GM19452 (cell line): ENCODE measurements around the gene ZNF438.

Source experiments
- ATAC-seq: cut with Tn5 transposase; IDR thresholded peaks from one replicate; pipeline ENCODE4 v1.9.1; 2021; ENCODE audit not compliant: unreplicated experiment

Gene ZNF438

DNA sequence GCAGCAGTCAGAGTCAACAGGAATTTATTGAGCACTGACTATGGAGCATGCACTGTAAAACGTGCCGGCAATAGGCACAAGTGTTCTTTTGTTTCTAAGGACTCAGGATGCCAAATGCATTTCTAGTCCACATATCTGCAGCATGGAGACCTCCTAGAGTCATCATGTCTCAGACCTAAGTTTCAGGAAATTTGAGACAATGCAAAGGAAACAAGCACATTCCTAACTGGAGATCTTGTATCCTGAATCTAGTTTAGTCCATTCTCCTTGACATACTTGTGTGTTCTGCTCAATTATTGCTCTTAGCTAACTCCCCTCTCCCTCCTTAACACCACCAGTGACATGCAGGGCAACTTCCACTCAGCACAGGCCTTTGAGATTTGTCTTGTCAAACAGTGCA lies 173.2 kb downstream of the ZNF438 start:
- ATAC-seq: no peak

DNA sequence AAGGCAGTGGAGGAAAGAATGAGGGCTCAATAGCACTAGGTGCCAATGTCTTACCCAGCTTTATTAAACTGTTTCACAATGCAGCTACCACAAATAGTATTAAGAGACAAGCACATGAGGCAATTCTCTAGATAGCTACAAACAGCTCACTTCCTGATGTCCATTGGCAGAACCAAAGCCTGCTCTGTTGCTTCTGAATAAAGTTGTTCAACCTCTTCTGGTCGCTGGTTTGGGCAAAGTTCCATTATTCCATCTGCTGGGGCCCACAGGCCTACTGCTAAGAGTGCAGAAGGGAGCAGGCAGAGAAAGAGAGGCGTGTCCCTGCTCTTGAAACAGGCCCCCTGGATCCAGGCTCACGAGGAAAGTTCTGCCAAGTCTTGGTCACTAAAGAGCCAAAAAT lies 173.9 kb downstream of the ZNF438 start:
- no peak for ATAC-seq

DNA sequence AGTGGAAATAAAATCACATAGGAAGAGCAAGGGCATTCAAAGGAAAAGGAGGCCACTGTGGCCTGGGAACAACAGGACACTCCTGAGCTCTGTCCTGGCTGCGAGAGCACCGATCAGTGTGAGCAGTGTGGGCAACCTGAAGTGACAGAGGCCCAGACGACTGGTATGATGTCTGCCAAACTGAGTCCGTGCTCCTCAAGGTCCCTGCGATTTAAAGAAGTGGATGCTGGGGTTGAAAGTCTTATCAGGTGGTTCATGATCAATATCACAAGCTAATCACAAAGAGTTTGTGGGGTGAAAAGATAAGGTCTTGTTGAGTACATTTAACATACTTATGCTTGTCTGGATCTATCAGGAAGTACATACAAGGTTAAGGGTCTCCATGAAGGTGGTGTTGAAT lies 176.5 kb downstream of the ZNF438 start:
- ATAC-seq: no peak

DNA sequence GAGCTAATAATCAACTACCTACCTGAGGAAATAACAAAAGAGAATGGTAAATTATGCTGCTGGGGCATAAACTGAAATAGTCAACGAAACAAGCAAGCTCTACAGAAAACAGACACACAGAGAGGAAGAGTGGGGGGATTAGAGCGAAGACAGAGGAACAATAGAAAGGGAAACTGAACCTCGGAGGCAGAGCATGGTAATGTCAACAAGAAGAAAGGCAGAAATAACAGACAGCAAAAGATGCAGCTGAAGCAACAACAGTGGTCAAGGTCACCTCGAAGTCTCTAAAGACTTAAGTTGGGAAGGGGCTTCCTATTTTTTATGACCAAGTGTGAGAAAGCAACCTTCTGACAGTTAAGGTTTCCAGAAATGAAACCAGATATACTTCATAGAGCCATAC lies 177.0 kb downstream of the ZNF438 start:
- ATAC-seq: no peak

DNA sequence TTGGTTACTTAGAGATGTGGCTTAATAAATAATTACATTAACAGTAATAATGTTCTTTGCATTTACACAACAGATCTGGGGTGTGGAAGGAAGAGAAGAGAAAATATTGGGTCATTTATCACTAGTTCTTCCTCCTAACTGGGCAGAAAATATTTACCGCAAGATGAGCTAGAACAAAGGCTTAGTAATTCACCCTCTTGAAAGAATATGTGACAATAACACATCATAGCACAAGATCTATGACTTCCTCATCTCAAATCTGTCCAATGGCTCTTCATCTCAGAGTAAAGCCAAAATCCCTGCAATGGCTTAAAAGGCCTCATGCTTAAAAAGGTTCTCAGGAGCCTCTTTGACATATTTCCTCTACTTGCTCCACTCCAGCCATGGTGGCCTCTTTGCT lies 178.6 kb downstream of the ZNF438 start:
- ATAC-seq: no peak

DNA sequence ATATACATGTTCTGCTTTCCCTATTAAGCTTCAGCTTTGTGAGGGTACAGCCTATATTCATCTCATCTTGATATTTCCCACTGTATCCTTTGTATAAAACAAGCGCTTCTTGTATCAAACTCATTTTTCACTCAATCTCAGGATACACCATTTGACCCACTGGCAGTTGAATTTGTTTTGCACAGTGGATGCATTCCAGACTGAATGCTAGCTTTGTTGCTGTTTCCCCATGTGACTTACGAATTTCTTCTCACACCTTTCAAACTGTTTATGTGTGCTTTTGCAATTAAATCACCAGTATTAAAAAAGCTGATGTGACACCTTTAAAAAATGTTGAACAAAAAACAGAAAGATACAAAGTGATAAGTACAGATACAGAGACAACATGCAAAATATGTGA lies 180.9 kb downstream of the ZNF438 start:
- ATAC-seq: no peak

DNA sequence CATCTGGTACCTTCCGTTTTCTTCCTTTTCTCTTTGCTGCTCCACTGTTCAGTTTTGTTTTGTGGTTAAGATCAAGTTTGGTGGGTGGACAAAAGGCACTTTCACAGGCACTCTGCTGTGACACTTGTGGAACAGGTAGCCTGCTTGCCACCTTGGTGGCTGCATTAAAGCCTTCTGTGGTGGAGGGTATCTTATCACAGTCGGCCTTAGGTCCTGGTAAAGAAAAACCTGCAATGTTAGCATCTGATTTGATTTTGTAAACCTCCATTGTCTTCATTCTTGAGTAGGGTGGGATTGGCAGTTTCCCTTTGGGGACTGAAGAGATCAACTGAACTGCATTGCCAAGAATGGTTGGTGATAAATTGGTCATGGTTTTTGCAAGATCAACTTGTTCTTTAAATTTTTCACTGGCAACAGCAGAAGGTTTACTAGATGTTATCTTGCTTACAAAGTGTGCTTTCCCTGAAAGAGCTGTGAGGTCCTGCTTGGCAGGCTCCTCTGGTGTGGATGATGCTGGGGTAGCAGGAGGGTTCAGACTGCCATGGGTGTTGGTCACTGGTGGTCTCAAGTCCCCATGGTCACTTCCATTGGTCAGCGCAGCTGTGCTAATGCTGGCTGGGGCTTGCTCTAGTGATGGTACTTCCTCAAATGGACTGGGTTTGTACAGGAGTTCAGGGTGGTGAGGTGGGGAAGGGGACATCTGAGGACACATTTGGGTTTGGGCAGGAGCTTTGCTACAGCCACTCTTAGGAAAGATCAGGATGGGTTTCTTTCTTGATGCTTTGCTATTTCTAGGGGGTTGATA lies 182.2 kb downstream of the ZNF438 start:
- ATAC-seq: no peak

DNA sequence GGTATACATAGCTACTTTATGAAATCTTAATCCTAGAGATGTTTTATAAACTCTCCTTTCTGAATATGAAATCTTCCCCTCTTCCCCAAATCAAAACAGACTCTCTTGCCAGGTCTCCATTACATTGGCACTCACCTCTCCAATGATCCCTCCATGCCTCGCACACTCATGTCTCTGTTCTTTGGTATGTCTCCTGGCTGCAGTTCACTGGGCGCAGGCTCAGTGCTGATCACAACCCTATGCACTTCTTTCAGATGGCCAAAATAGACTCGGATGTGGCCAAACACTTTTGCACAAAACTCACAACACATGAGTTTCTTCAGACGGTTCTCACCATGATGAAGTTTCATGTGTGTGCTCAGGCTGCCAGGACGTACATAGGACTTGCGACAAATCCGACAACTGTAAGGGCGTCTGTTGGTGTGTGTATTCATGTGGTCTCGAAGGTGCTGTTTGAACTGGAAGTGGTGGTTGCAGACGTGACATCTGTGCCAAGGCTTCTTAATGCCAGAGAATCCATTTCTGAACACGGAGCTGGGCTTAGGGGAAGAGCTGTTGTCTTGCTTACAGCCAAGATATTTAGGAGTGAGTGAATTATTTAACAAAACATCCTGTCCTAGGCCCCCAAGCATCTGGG lies 183.2 kb downstream of the ZNF438 start:
- no peak for ATAC-seq

DNA sequence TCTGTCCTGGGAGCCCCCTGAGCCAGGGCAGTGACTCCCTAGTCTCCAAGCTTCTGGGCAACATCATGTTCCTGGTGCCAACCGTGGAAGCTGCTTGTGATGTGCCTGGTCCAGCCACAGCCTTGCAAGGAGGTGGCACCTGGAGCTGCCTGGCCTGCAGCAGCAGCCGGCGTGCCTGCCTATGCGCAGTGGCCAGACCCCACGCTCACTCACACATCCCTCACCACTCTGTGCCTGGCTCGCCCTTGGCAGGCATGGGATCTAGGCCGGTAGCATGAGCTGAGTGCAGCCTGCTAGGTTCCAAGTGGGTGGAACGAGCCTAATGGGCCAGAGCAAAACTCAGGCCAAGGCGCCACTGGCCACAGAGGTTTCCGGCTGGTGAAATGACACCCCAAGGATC lies 184.0 kb downstream of the ZNF438 start:
- ATAC-seq: no peak

DNA sequence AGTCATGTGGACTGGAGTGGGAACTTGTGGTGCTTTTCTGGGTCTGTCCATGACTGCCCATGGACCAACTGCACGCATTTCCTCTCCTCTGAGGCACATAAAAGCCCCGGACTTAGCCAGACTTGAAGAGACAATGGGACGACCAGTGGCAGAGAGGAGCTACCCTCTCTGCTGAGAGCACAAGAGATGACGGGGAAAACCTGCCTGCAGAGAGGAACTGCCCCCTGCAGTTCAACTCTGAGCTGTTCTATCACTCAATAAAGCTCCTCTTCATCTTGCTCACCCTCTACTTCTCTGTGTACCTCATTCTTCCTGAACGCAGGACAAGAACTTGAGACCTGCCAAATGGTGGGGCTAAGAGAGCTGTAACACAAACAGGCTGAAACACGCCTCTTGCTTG lies 184.5 kb downstream of the ZNF438 start:
- ATAC-seq: no peak

DNA sequence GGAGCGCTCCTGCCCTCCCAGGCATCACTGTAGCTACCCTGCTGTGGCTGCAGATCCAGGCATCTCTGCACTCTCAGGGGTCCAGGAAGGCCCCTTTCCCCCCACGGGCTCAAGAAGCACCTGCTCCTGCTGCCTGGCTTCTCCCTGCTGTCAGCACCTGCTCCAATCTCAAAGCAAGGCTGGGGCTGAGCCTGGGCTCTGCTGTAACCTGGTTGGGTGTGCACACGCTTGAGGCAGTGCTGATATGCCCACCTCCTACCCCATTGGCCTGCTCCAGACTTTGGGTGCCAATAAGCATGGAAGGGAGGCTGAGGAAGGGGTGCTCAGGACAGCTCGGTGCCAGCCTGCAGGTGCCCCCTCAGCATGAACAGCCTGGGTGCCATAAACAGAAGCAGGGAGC lies 185.0 kb downstream of the ZNF438 start:
- ATAC-seq: no peak

DNA sequence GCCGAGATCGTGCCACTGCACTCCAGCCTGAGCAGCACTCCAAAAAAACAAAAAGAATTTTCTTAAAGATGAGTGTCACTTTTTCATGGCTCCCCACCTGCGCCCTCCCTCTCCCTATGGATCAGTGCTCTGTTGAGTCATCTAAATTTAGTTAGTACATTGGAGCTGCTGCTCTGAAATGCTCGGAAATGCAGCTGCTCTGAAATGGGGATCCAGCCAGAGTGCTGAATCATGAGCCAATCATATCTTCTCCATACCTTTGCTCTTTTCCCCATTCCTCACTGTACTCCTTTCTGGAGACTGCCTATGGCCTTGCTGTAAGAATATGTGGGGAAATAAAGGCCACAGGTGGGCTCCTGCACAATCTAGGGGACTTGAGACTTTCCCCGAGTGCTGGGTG lies 188.8 kb downstream of the ZNF438 start:
- ATAC-seq: no peak

DNA sequence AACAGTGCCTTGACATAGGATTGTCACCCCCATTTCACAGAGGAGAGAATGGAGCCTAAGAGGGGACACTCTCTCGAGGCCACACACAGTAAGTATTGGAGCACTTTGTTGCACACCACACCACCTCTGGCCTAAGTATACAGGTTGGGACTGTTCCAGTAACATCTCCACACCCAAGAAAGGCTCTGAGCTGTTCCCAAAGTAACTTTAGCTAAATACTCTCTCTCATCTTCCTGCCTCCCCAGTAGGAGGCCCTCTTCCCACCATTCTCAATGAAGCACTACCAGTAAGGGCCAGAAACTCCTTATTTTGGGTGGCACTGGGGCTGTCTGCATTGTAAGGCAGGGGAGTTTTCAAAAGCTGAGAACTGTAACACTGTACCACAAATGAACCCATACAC lies 189.5 kb downstream of the ZNF438 start:
- ATAC-seq: no peak

DNA sequence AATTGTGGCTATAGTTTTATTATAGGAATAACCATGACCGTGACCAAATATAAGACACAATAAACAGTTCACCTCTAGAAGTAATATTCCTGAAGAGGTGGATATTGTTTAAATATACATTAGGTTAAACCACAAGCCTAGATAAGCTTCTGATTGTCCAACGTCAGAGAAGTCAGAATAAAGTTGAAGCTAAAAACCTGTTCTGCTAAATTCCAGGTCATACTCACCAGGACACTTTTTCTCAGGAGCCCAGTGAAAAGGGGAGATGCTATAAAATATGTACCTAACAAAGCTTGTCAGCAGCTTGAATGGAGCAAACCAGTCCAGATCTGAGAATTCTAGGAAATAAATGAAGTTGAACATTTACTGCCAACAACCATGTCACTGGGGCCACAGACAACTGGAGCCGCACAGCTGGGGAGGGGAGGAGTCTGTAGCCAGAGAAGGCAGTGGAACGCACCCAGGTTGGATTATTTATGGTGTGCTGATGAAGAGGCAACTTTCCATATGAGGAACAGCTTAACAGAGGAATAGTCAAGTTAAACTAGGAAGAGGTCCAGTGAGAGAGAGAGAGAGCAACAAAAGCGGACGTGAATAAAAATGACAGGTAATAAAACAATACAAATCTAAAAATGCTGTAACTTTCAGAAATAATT lies 191.1 kb downstream of the ZNF438 start:
- ATAC-seq: no peak

DNA sequence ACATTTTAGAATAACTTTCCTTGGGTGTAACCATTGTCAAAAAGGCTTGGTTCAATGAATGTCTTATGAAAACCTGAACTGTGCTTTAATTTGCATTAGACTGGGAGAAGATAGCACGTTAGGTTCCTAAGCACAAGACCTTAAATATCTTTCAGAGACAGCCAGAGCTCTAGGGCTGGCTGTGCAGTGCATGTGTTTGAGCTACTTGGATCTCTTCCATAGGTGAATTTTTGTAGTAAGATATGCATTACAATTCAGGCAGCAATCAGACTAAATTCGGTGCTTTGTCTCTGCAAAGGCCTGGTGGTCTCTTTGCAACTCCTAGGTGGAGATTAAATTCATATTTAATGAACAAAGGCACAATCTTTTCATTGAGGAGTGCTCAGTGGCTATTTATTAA lies 192.0 kb downstream of the ZNF438 start:
- ATAC-seq: no peak

DNA sequence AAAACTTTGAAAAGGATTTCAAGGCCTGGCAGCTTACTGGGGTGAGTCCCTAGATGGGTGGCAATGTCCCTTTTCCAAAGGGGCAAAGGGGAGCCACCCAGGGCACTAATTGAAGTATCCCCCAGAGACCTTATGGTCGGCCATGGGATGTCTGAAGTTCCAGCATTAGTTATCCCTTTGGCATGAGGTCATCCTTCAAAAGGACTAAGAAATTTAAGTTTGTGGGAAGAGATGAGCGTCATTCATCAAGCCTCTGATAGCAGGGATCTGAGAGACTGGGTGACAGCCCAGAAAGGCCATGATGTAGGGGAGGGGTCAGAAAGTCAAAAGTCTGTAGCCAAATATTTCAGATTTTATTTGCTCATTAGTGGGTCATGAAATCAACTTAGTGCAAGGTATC lies 195.3 kb downstream of the ZNF438 start:
- no peak for ATAC-seq

DNA sequence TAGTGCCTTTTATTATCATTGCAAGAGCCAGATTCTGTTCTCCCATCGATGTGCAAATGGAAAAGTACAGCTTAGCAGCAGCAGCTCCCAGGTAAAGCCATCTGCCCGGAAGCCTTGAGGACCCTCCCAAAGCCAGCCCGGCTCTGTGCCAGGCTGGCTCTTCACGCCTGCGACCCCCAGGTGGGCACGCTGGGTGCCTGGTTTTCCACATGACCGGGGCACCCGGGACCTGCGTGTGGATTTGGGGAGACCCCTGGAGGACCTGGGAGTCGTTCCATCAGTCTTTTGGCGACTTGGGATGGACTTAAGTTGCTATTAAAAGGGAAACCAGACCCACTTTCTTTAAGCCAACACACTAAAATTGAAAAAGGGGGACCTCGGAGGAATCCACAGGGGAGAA lies 196.5 kb downstream of the ZNF438 start:
- ATAC-seq: no peak

DNA sequence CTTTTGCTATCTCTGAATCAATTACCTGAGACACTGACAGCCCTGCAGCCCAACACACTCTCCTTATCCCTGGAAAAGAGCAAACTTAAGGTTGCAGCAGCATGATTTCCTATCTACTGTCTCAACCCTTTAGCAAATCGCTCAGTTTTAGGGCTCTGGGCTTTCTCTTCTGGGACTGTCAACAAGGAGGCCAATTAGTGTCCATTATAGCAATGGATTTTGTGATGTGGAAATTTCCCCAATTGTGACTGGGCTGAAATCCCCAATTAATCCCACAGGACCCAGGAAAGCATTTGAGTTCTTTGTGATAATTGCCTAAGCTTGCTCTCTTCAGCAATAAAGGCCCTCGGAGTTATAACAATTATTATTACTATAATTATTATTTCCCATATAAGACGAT lies 197.0 kb downstream of the ZNF438 start:
- no peak for ATAC-seq

DNA sequence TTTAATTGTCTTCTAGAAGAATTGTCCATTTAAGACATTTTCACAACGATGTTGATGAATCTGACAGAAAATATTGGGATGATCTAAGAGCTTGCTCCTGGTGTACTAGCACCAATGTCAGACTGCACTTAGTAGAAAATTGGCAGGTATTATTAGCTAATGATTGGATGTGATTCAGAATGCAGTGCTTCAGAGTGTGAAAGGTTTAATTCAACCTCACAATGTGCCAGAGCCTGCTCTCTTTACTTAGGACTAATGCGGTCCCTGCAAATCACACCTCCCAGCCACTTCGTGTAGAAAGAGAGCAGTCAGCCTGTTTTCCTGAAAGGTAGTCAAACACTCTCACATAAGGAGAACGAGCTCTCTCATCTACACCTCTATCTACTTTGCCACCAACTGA lies 197.5 kb downstream of the ZNF438 start:
- no peak for ATAC-seq

DNA sequence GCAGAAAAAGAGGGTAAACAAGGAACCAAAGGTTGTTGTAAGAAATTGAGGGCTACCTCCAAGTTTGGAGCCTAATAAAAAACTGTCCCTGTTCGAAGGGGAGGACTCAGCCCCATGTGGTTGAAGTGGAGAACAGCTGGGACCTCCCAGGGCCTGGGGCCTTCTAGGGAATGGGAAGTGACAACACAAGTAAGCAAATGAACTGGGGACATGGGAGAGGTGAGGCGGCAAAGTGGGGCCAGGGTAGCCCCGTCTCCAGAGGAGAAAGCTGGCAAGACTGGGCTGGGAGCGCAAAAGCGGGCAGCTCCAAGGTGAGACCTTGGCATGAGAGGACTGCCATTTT lies 198.1 kb downstream of the ZNF438 start:
- ATAC-seq: no peak

DNA sequence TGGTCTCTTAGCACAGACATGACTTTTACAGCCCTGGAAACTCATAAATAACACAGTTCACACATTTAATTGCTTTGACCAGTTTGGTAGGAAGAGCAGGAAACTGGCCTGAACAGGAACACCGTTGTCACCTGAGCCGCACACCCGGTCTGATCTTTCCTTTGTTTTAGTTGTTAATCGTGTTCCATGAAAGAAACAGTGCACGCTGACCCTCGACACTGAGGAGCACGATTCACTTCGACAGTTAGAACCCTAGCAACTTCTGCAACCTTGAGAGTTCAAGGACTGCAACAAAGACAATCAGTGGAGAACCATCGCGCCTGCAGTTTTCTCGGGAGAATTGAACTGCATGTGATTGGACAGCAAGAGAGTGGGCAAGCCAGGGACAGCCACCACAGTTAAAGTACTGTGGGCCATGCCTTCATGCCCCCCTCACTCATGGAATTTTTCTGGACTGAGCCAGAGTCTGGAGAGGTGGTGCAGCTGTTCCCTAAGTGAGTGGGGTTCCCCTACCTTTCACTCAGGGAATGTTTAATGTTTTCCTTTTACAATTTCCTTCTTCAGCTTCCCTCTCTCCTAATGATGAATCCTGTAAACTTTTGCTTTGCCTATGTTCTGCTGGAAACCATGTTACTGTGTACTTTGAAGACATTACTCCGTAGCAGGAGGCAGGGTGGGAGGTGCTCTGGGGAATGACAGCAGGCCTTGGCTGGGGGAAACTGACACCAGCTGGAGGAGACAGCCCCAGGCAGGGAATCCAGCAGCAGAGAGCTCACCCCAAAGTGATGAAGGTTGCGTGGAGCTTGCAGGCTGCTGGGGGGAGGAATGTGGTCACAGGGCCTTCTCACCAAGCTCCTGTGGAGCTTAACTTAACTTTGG lies 198.7 kb downstream of the ZNF438 start:
- ATAC-seq: no peak
